ENCODE results near the gene MEGF11.

GRCh38 chr15:66017000-66017399 lies 236.6 kb downstream of the MEGF11 start:
- TF ChIP-seq CTCF (IDR thresholded peaks at IDR 0.05) (no peak), POLR2A (IDR thresholded peaks at IDR 0.05) (no peak)
